Fibroblast of skin of left biceps (primary cell): ENCODE results near the gene ZBTB16.

Source experiments
- DNase-seq, 2 experiments: peaks; one replicate each; pipeline ENCODE4 v3.0.0-alpha.2; 2013; ENCODE audit warnings: low read depth in 2 of 2

Gene ZBTB16

GRCh38 chr11:114083391-114084252 is 24.1 kb downstream of the ZBTB16 start:
- no peak for DNase-seq

DNA sequence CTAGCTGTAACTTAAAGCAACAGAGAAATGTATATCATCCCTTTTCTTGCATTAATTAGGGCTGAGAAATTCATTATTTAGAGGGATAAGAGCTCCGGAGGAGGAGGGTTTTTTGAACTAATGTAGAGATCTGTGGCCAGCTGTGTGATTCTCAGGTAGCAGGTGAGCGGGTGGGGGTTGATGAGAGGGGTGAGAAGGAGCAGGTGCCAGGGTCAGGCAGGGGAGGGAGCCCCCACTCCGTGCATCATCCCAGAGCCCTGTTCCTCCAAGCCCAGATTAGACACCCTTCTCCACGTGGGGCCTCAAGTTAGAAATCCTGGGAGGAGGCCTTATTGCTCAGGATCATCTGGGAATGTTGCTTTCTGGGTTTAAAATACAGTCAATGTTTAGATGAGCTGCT is 24.9 kb downstream of the ZBTB16 start:
- no peak for DNase-seq

- no peak for DNase-seq
These were observed 26.7 kb downstream of the ZBTB16 start for GRCh38 chr11:114085965-114086793.

GRCh38 chr11:114087025-114087424 is 27.5 kb downstream of the ZBTB16 start:
- DNase-seq = no peak

- no peak for DNase-seq
These were observed 28.7 kb downstream of the ZBTB16 start for GRCh38 chr11:114088216-114088615.

DNA sequence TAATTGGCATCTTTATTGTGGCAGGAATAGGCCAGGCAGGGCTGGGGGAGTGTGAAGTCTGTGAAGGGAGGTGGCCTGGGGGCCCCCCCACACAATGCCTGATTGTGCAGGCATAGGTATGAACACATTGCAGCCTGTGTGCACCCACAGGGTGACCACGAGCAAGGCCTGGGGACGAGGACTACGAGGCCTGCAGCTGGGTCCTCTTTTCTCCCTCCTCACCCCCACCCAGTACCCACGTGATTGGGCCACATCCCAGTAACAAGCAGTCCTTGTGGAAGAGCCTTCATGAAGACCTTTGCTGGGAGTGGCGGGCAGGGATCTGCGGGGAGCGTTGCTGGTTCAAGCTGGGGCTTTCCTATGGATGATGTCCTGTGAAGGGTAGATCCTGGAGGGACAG is 29.3 kb downstream of the ZBTB16 start:
- no peak for DNase-seq

- DNase-seq = no peak
These were observed 30.2 kb downstream of the ZBTB16 start for GRCh38 chr11:114089748-114090147.

DNA sequence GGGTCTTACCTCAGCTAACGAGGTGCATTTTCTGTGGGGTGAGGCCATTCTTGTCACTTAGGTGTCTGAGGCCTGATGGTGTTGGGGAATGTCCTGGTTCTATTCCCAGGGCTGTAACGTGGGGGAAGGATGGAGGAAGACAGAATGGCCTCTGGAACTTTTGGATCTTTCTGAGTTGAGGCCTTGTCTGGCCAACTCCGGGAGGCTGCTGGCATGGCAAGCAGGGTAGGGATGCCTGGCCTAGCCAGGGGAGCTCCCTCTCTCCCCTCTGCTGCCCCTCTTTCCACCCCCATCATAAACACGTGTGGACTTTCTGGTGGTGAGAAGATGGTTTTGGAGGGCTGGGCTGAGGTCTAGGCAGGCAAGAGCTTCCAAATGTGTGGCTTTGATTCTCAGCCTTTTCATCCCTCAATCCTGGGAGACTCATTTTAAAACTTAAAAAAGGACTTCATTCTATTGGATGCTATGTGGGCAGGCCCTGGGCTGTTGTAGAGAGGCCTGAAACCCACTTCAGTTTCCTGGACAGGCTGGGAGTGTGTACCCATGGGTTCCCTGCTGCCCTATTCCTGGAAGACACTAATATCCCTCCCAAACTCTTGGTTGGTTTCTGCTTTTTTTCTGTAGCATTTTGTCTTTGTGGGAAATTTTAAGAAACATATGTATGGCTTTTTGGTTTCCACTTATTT is 30.9 kb downstream of the ZBTB16 start:
- DNase-seq = no peak

GRCh38 chr11:114090976-114091375 is 31.5 kb downstream of the ZBTB16 start:
- no peak for DNase-seq

GRCh38 chr11:114091516-114092397 is 32.2 kb downstream of the ZBTB16 start:
- DNase-seq = no peak

DNA sequence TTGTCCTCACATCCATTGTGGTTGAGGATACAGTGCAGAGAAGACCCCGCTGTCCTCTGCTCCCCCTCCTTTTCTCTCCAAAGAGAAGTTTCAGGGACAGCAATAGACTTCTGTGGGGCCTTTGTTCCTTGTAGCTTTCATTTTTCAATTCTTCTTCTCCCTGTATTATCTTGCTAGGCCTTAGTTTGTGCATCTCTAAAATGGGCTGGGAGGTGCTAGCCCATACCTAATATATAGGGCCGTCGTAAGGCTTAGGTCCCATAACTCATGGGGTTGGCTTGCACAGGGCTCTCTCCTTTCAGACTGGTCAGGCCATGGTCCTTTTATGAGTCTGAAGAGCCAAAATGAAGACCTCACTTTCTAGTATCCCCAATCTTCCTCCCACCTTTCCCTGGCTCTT is 33.0 kb downstream of the ZBTB16 start:
- no peak for DNase-seq

- DNase-seq = no peak
These were observed 33.4 kb downstream of the ZBTB16 start for GRCh38 chr11:114092953-114093352.

- no peak for DNase-seq
These were observed 35.0 kb downstream of the ZBTB16 start for GRCh38 chr11:114094516-114094915.

GRCh38 chr11:114095899-114096298 is 36.4 kb downstream of the ZBTB16 start:
- no peak for DNase-seq

- DNase-seq = no peak
These were observed 38.3 kb downstream of the ZBTB16 start for GRCh38 chr11:114097832-114098231.

- no peak for DNase-seq
These were observed 39.4 kb downstream of the ZBTB16 start for GRCh38 chr11:114098927-114099326.

GRCh38 chr11:114099392-114100178 is 40.1 kb downstream of the ZBTB16 start:
- no peak for DNase-seq

GRCh38 chr11:114102993-114103896 is 43.7 kb downstream of the ZBTB16 start:
- DNase-seq = no peak

DNA sequence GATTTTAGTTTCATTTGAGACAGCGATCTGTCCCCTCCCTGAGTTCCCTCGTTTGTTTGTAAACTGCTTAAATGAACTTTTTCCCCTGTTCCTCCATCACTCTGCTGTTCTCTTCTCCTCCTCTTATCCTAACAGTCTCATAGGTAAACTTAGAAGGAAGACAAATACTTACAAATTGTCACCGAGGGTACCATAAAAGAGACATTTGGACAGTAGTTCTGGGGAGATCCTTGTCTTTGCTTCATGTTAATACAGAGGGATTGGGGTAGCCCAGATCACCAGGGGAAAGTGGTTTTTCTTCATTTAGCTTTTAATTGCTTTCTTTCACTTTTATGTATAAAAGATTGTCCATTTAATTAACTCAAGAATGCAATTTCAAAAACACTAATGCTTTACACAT is 46.1 kb downstream of the ZBTB16 start:
- no peak for DNase-seq
